K562 (cell line): ENCODE data around the gene CCDC68. TPM values are rescaled to one million over a fixed set of nuclear protein-coding genes. Genes with fewer than 3 reads are reported as not detected.

Experiments
- ATAC-seq: fragments of 200-7000 bp; cut with Tn5 transposase; 3 replicates; pipeline ENCODE4 v1.9.1; 2020; ENCODE audit warnings: moderate library complexity
- BruUV-seq: library from RNA; stranded (reverse); fragments of 400-500 nt; replicated peaks from 2 replicates; lab custom pipeline; 2021; lab: Mats Ljungman, UMichigan
- CTCF ChIA-PET: fragments of 300-600 bp; formaldehyde crosslinking; extraction: SDS; loops from one replicate; lab custom pipeline; 2021; ENCODE audit warnings: low intra/inter-chr PET ratio; lab: Yijun Ruan, JAX
- POLR2A ChIA-PET: fragments of 300-600, 350-650 bp; sonication (Branson Sonifier 250); formaldehyde crosslinking; extraction: SDS; loops from one replicate; lab custom pipeline; 2021; ENCODE audit warnings: antibody characterized with exemption, inconsistent platforms; lab: Yijun Ruan, JAX
- DNase-seq, 4 experiments: peaks; one replicate each; pipeline versions ENCODE4 v3.0.0 to v3.0.0-alpha.2; 2011 to 2018; ENCODE audit warnings: low spot score in 3 of 4, mixed read lengths in 3 of 4; ENCODE audit errors: extremely low read depth in 1 of 4
- FAIRE-seq: peaks from 2 replicates; lab custom pipeline; 2011; peaks lifted over from hg19 to GRCh38; lab: Jason Lieb, UNC
- H2AFZ ChIP-seq: 2 replicates; pipeline ENCODE4 v1.6.0; 2011; ENCODE audit warnings: low read depth, low read length, control low read depth, inconsistent platforms
- H3K27ac ChIP-seq: fragments of 200-600 bp; 3 replicates; pipeline ENCODE4 v1.8.0; 2011; ENCODE audit warnings: low read depth, mild to moderate bottlenecking, control low read depth, inconsistent platforms, low read length, moderate library complexity, mixed read lengths; ENCODE audit errors: extremely low read depth
- H3K27me3 ChIP-seq, 2 experiments: fragments of 300-600 bp in 1 of 2; 2 replicates in 1 of 2; 3 replicates in 1 of 2; pipeline versions ENCODE4 v1.6.0 to v1.8.0; 2011; ENCODE audit warnings: inconsistent platforms in 2 of 2, low read length in 2 of 2, mild to moderate bottlenecking in 1 of 2, mixed read lengths in 1 of 2, moderate library complexity in 1 of 2; ENCODE audit not compliant: control insufficient read depth in 2 of 2, insufficient read depth in 2 of 2
- H3K36me3 ChIP-seq: fragments of 300-600 bp; 3 replicates; pipeline ENCODE4 v1.8.0; 2011; ENCODE audit warnings: mild to moderate bottlenecking, low read length, inconsistent platforms; ENCODE audit not compliant: control insufficient read depth, insufficient read depth
- H3K4me1 ChIP-seq, 2 experiments: fragments of 200-600 bp in 1 of 2; replicated peaks in 1 of 2; 2 replicates in 1 of 2; 3 replicates in 1 of 2; pipeline versions ENCODE4 v1.5.1 to v1.8.0; 2011; ENCODE audit warnings: inconsistent platforms in 2 of 2, low read length in 2 of 2, mild to moderate bottlenecking in 1 of 2, mixed read lengths in 1 of 2, moderate library complexity in 1 of 2; ENCODE audit not compliant: control insufficient read depth in 2 of 2, insufficient read depth in 2 of 2
- H3K4me2 ChIP-seq: 2 replicates; pipeline ENCODE4 v1.6.1; 2011; ENCODE audit warnings: low read length, control low read depth, inconsistent platforms, mixed read lengths; ENCODE audit not compliant: insufficient read depth
- H3K4me3 ChIP-seq: fragments of 200-600 bp; sonication (generic), shearing (Covaris generic); 2 replicates; pipeline ENCODE4 v1.5.1; 2016; ENCODE audit warnings: control low read depth, inconsistent platforms
- H3K79me2 ChIP-seq: fragments of 200-600 bp; 3 replicates; pipeline ENCODE4 v1.8.0; 2011; ENCODE audit warnings: low read length, inconsistent platforms; ENCODE audit not compliant: control insufficient read depth, insufficient read depth
- H3K9ac ChIP-seq, 2 experiments: 2 replicates each; pipeline versions ENCODE4 v1.6.0 to v1.6.1; 2011; ENCODE audit warnings: low read depth in 2 of 2, low read length in 2 of 2, control low read depth in 1 of 2, inconsistent platforms in 1 of 2, mild to moderate bottlenecking in 1 of 2, mixed read lengths in 1 of 2; ENCODE audit not compliant: insufficient read depth in 1 of 2
- H3K9me1 ChIP-seq: one replicate; pipeline ENCODE4 v1.6.0; 2011; ENCODE audit warnings: inconsistent platforms, mild to moderate bottlenecking, low read length, moderate library complexity; ENCODE audit not compliant: control insufficient read depth, insufficient read depth
- H3K9me3 ChIP-seq: replicated peaks from 2 replicates; pipeline ENCODE4 v1.5.1; 2011; ENCODE audit warnings: low read depth, low read length, inconsistent platforms; ENCODE audit not compliant: control insufficient read depth, insufficient read depth
- H4K20me1 ChIP-seq: replicated peaks from 2 replicates; pipeline ENCODE4 v1.6.1; 2011; ENCODE audit warnings: low read length, inconsistent platforms, mixed read lengths; ENCODE audit not compliant: control insufficient read depth, insufficient read depth
- CEBPG ChIP-seq, 3 experiments: fragments of 200-800 bp in 1 of 3; sonication (Bioruptor generic) in 1 of 3; sonication (generic) in 1 of 3; formaldehyde crosslinking in 1 of 3; IDR thresholded peaks in 2 of 3; conservative IDR thresholded peaks in 1 of 3; 2 replicates each; pipeline versions ENCODE4 v1.6.1 to v1.8.0; 2016 to 2022; ENCODE audit warnings: missing compliant biosample characterization in 2 of 3, missing genetic modification characterization in 2 of 3, mild to moderate bottlenecking in 1 of 3, missing genetic modification reagents in 1 of 3
- KLF6 ChIP-seq: fragments of 250-450 bp; sonication (Bioruptor Pico); IDR thresholded peaks from 2 replicates; pipeline ENCODE4 v1.4.0; 2020; ENCODE audit warnings: mild to moderate bottlenecking, moderate library complexity, borderline replicate concordance
- PHB2 ChIP-seq: fragments of 450-650 bp; IDR thresholded peaks from 2 replicates; pipeline ENCODE4 v1.6.1; 2017; ENCODE audit warnings: low read depth
- POLR2AphosphoS5 ChIP-seq: IDR thresholded peaks from 2 replicates; pipeline ENCODE4 v1.6.1; 2011; ENCODE audit warnings: mild to moderate bottlenecking, low read depth, low read length, moderate library complexity; ENCODE audit not compliant: control insufficient read depth, insufficient read depth
- PTTG1 ChIP-seq: fragments of 450-650 bp; IDR thresholded peaks from 2 replicates; pipeline ENCODE4 v1.6.1; 2016; ENCODE audit warnings: low read depth, mild to moderate bottlenecking, missing genetic modification characterization, missing compliant biosample characterization
- ZBTB11 ChIP-seq, 3 experiments: fragments of 200-800 bp in 1 of 3; fragments of 250-450 bp in 1 of 3; fragments of 450-650 bp in 1 of 3; sonication (Bioruptor Pico) in 1 of 3; sonication (Bioruptor generic) in 1 of 3; formaldehyde crosslinking in 1 of 3; IDR thresholded peaks; 2 replicates each; pipeline versions ENCODE4 v1.6.1 to v1.8.0; 2016 to 2022; ENCODE audit warnings: mild to moderate bottlenecking in 2 of 3, missing genetic modification characterization in 2 of 3, missing compliant biosample characterization in 1 of 3, moderate library complexity in 1 of 3
- ZBTB40 ChIP-seq, 2 experiments: fragments of 450-650 bp in 1 of 2; sonication (generic) in 1 of 2; formaldehyde crosslinking in 1 of 2; IDR thresholded peaks; 2 replicates each; pipeline versions ENCODE4 v1.7.1 to v1.9.0; 2016 to 2022; ENCODE audit warnings: inconsistent platforms in 1 of 2, mild to moderate bottlenecking in 1 of 2, missing genetic modification reagents in 1 of 2
- WGBS: fragments of 100-300 bp; shearing (Covaris generic); methylation state at CpG from one replicate; pipeline ENCODE4 v1.1.6; 2016; ENCODE audit warnings: low coverage, mixed read lengths; ENCODE audit not compliant: insufficient coverage; ENCODE audit errors: missing lambda C conversion rate; 5-methylcytosine and 5-hydroxymethylcytosine counted together
- in situ Hi-C: fragments of 300-500 bp; cut with MboI; formaldehyde crosslinking; loops from 4 replicates; pipeline ENCODE4 v1.15.0; 2018; ENCODE audit warnings: inconsistent platforms, mixed read lengths
- intact Hi-C: fragments of 100-400 bp; cut with micrococcal nuclease; formaldehyde crosslinking; loops from 2 replicates; pipeline ENCODE4 v1.14.2; 2022
- polyA plus RNA-seq, 8 experiments: library from polyadenylated mRNA; depleted of rRNA in 4 of 8; stranded (reverse) in 5 of 8; unstranded in 3 of 8; fragments of >200 nt; fragmentation: Nextera tagmentation in 2 of 8; fragmentation: Illumina TruSeq in 1 of 8; extraction: Ambion mirVana in 2 of 8; extraction: Trizol in 1 of 8; gene quantifications; 2 replicates each; pipeline versions ENCODE4 v1.2.1 to v1.2.3, GENCODE V29; 2011 to 2014; ENCODE audit warnings: inconsistent platforms in 1 of 8, missing spikeins in 1 of 8
- total RNA-seq, 7 experiments: library from RNA; depleted of rRNA in 6 of 7; stranded (reverse); fragments of >200 nt in 6 of 7; fragmentation: Illumina TruSeq in 2 of 7; extraction: Trizol in 2 of 7; gene quantifications; 2 replicates each; pipeline versions ENCODE4 v1.2.1 to v1.2.3, GENCODE V29; 2011 to 2021; ENCODE audit warnings: low replicate concordance in 1 of 7

Gene CCDC68
- total and polyA plus RNA-seq, 9 of the 15 experiments (the other 6 are each of a cell fraction or from before 2014, with no cell fraction given): 0.28 to 4.5 (median 1.4) TPM

- ATAC-seq: no peak
- H3K9me1 ChIP-seq: no peaks in the 10 kb centered on the region
- no peak overlapping the region for H3K4me3 ChIP-seq
- ChIA-PET POLR2A (no interaction called here), CTCF (no interaction called here)
- no peaks in the 10 kb centered on the region; a peak in 1 of 5 replicates for H3K4me1 ChIP-seq
- BruUV-seq: no TSS peak
- no peaks in the 10 kb centered on the region for H3K79me2 ChIP-seq
- WGBS: 50% methylated on average over 1 of the region's 1 CpG
- H3K9me3 ChIP-seq: no peaks in the 10 kb centered on the region
- H3K4me2 ChIP-seq: no peak overlapping the region
- in situ Hi-C loops (no loop called here), intact Hi-C loops (loop anchor here (10.0 kb wide), 1 partner anchor 86 kb away; no protein-coding TSS in a partner anchor)
- no peaks in the 10 kb centered on the region for H3K36me3 ChIP-seq
- H4K20me1 ChIP-seq: no peaks in the 10 kb centered on the region
- no peak overlapping the region for H3K9ac ChIP-seq
- H3K27me3 ChIP-seq: no peaks in the 10 kb centered on the region
- H3K27ac ChIP-seq: no peak overlapping the region
- no peak for DNase-seq
- FAIRE-seq: no peak
- no peak overlapping the region for H2AFZ ChIP-seq
- no peak for TF ChIP-seq PHB2
- no peak for TF ChIP-seq CEBPG (CRISPR knock-in tag; IDR thresholded peaks at IDR 0.05)
- no peak for TF ChIP-seq CEBPG (tag; conservative IDR thresholded peaks at IDR 0.05 in 1 of 2, IDR thresholded peaks at IDR 0.05 in 1 of 2)
- TF ChIP-seq ZBTB11 (CRISPR knock-in tag; IDR thresholded peaks at IDR 0.05): no peak
- TF ChIP-seq PTTG1 (tag): no peak
- no peak for TF ChIP-seq POLR2AphosphoS5
- no peak for TF ChIP-seq KLF6 (CRISPR knock-in tag)
- TF ChIP-seq ZBTB40 (IDR thresholded peaks at IDR 0.05): no peak
- TF ChIP-seq ZBTB40 (CRISPR knock-in tag; IDR thresholded peaks at IDR 0.05): no peak
These were observed 98.3 kb downstream of the CCDC68 start for GRCh38 chr18:54860941-54861340.
